CD4-positive, alpha-beta memory T cell (primary cell): ENCODE measurements around the gene FOXL2NB. TPM values are rescaled to one million over a fixed set of nuclear protein-coding genes. Genes with fewer than 3 reads are reported as not detected.

ENCODE experiments used
- CTCF ChIA-PET: fragments of 350-600 bp; sonication (Branson Sonifier 250); formaldehyde crosslinking; loops from one replicate; lab custom pipeline; 2021; ENCODE audit warnings: inconsistent platforms; ENCODE audit not compliant: partially characterized antibody; lab: Charles Lee
- POLR2A ChIA-PET: fragments of 350-600 bp; sonication (Branson Sonifier 250); formaldehyde crosslinking; loops from one replicate; lab custom pipeline; 2021; ENCODE audit not compliant: partially characterized antibody; lab: Charles Lee
- DNase-seq, 5 donors: peaks; one replicate each; pipeline versions ENCODE4 v3.0.0 to v3.0.0-alpha.2; 2020 to 2022; ENCODE audit warnings: mixed read lengths in 1 of 5
- H3K27ac ChIP-seq: one replicate; pipeline ENCODE4 v1.7.0; 2013; ENCODE audit warnings: low read depth, low read length
- H3K27me3 ChIP-seq: 2 replicates; pipeline ENCODE4 v1.7.0; 2013; ENCODE audit warnings: mild to moderate bottlenecking, low read length, moderate library complexity; ENCODE audit not compliant: insufficient read depth
- H3K36me3 ChIP-seq: 2 replicates; pipeline ENCODE4 v1.7.0; 2013; ENCODE audit warnings: mild to moderate bottlenecking, low read length, moderate library complexity; ENCODE audit not compliant: insufficient read depth
- H3K4me1 ChIP-seq: 2 replicates; pipeline ENCODE4 v1.7.0; 2013; ENCODE audit warnings: mild to moderate bottlenecking, low read length, moderate library complexity; ENCODE audit not compliant: insufficient read depth
- H3K4me3 ChIP-seq, 2 donors: one replicate each; pipeline ENCODE4 v1.7.0; 2013; ENCODE audit warnings: low read length in 2 of 2, mild to moderate bottlenecking in 1 of 2
- H3K9me3 ChIP-seq, 2 donors: one replicate each; pipeline ENCODE4 v1.7.0; 2013; ENCODE audit warnings: low read length in 2 of 2, control low read depth in 1 of 2; ENCODE audit not compliant: control insufficient read depth in 1 of 2
- H3K27ac Mint-ChIP-seq, 7 donors: one replicate each; pipeline ENCODE4 v1.8.0; 2020 to 2021; ENCODE audit warnings: mixed read lengths in 7 of 7, mild to moderate bottlenecking in 6 of 7, inconsistent platforms in 3 of 7, moderate library complexity in 3 of 7
- H3K27me3 Mint-ChIP-seq, 2 donors: one replicate each; pipeline ENCODE4 v1.8.0; 2020 to 2021; ENCODE audit warnings: mixed read lengths in 2 of 2
- H3K36me3 Mint-ChIP-seq, 2 donors: one replicate each; pipeline ENCODE4 v1.8.0; 2020 to 2021; ENCODE audit warnings: mixed read lengths in 2 of 2, inconsistent platforms in 1 of 2, mild to moderate bottlenecking in 1 of 2
- H3K4me1 Mint-ChIP-seq, 4 donors: one replicate each; pipeline ENCODE4 v1.8.0; 2020 to 2021; ENCODE audit warnings: mixed read lengths in 4 of 4, mild to moderate bottlenecking in 1 of 4
- H3K4me3 Mint-ChIP-seq, 8 donors: one replicate each; pipeline ENCODE4 v1.8.0; 2020 to 2021; ENCODE audit warnings: mixed read lengths in 8 of 8, mild to moderate bottlenecking in 7 of 8, moderate library complexity in 6 of 8, inconsistent platforms in 3 of 8
- H3K9me3 Mint-ChIP-seq, 8 donors: one replicate each; pipeline ENCODE4 v1.8.0; 2020 to 2021; ENCODE audit warnings: mixed read lengths in 8 of 8, mild to moderate bottlenecking in 5 of 8, inconsistent platforms in 3 of 8, moderate library complexity in 1 of 8
- intact Hi-C: fragments of 100-400 bp; cut with micrococcal nuclease; formaldehyde crosslinking; loops from one replicate; pipeline ENCODE4 v1.15.1; 2023
- polyA plus RNA-seq, 2 donors: library from polyadenylated mRNA; unstranded; fragments of 300-500 nt; fragmentation: Illumina TruSeq; gene quantifications; one replicate each; pipeline ENCODE4 v1.2.3, GENCODE V29; 2021
- total RNA-seq, 2 experiments: library from RNA; stranded (reverse); gene quantifications; one replicate each; pipeline ENCODE4 v1.2.3, GENCODE V29; 2021

The FOXL2NB gene
- total and polyA plus RNA-seq, 4 experiments from 2014 or later, result 0.04 TPM; not detected in 3

- CTCF ChIA-PET, result no interaction called here
- H3K27me3 Mint-ChIP-seq, result peaks cover 28 to 52% of the 10 kb centered on the region in 2 donors
- no peak overlapping the region for H3K27ac ChIP-seq
- no peaks in the 10 kb centered on the region for H3K9me3 ChIP-seq
- intact Hi-C loops, result no loop called here
- peaks cover 13% of the 10 kb centered on the region for H3K27me3 ChIP-seq
- no peaks in the 10 kb centered on the region for H3K36me3 ChIP-seq
- H3K27ac Mint-ChIP-seq, result no peak overlapping the region
- DNase-seq, result no peak
- POLR2A ChIA-PET, result no interaction called here
- peaks cover 0 to 3% of the 10 kb centered on the region in 2 donors for H3K36me3 Mint-ChIP-seq
- H3K4me1 Mint-ChIP-seq, result peaks cover 0 to 16% (median 6%) of the 10 kb centered on the region in 4 donors
- no peak overlapping the region for H3K4me3 Mint-ChIP-seq
- no peak overlapping the region for H3K4me3 ChIP-seq
- peaks cover 0 to 42% (median 31%) of the 10 kb centered on the region in 8 donors for H3K9me3 Mint-ChIP-seq
- H3K4me1 ChIP-seq, result peaks cover 10% of the 10 kb centered on the region
Observed at GRCh38 chr3:138964923-138965322, 17.9 kb downstream of the FOXL2NB start.

- Histone ChIP-seq H3K9me3 (no peaks in the 10 kb centered on the region), H3K27ac (no peak overlapping the region), H3K36me3 (no peaks in the 10 kb centered on the region), H3K4me3 (no peak overlapping the region), H3K4me1 (no peaks in the 10 kb centered on the region), H3K27me3 (no peaks in the 10 kb centered on the region)
- ChIA-PET CTCF (interaction anchor here (1.1 kb wide), 1 partner anchor 49 kb away, joined by 5 read pairs; no protein-coding TSS in a partner anchor), POLR2A (no interaction called here)
- no peak for DNase-seq
- H3K9me3 Mint-ChIP-seq, result peaks cover 0 to 7% (median 2%) of the 10 kb centered on the region in 8 donors
- H3K4me3 Mint-ChIP-seq, result no peak overlapping the region
- intact Hi-C loops, result no loop called here
- H3K27ac Mint-ChIP-seq, result no peak overlapping the region
- peaks cover 21 to 27% of the 10 kb centered on the region in 2 donors for H3K27me3 Mint-ChIP-seq
- no peaks in the 10 kb centered on the region for H3K4me1 Mint-ChIP-seq
- H3K36me3 Mint-ChIP-seq, result no peaks in the 10 kb centered on the region
Observed at GRCh38 chr3:138971766-138972320, 24.8 kb downstream of the FOXL2NB start.

DNA sequence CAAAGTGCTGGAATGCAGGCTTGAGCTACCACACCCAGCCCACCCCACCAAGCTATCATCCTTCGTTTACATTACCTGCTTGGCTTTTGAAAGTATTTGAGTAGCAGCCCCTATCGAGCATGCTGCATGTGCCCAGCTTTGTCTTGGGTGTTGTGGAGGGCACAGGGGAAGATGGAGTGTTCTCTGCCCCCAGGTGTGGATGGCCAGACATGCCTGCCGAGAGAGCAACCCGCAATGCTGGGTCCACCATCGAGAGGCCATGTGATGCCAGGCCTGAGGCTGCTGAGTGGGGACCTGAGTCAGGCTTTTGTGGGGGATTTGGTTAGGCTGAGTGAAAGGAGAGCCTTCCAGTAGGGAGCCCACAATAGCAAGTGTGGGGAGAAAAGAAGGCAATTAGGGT is 25.9 kb downstream of the FOXL2NB start:
- POLR2A ChIA-PET, result no interaction called here
- no peaks in the 10 kb centered on the region for H3K36me3 Mint-ChIP-seq
- CTCF ChIA-PET, result no interaction called here
- no peaks in the 10 kb centered on the region for H3K36me3 ChIP-seq
- no peak overlapping the region for H3K27ac Mint-ChIP-seq
- H3K9me3 ChIP-seq, result no peaks in the 10 kb centered on the region
- no peaks in the 10 kb centered on the region for H3K4me1 ChIP-seq
- H3K27me3 ChIP-seq, result no peaks in the 10 kb centered on the region
- no peak overlapping the region for H3K27ac ChIP-seq
- peaks cover 0 to 4% (median 0%) of the 10 kb centered on the region in 8 donors for H3K9me3 Mint-ChIP-seq
- H3K4me1 Mint-ChIP-seq, result no peaks in the 10 kb centered on the region
- H3K27me3 Mint-ChIP-seq, result peaks cover 21 to 24% of the 10 kb centered on the region in 2 donors
- intact Hi-C loops, result no loop called here
- no peak for DNase-seq
- no peak overlapping the region for H3K4me3 Mint-ChIP-seq
- no peak overlapping the region for H3K4me3 ChIP-seq

DNA sequence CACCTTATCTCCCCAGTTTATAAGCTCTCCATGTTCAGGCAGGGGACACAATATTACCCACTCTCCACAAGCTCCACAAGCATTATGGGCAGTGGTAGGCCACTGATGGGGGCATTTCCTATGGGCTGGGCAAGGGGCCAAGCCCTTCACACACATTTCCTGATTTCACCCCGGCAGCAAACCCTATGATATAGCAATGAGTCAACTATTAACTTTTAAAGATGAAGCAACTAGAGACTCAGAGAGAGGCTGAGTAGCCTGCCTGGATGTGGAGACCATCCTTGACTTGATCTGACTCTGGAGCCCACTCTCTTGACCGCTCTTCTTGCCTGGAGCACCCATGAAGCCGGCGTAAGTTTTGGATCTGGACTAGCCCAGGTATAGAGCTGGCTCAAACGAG is 27.4 kb downstream of the FOXL2NB start:
- Mint-ChIP-seq H3K9me3 (peaks cover 0 to 4% (median 0%) of the 10 kb centered on the region in 8 donors), H3K4me1 (no peaks in the 10 kb centered on the region), H3K36me3 (no peaks in the 10 kb centered on the region), H3K27ac (no peak overlapping the region), H3K4me3 (no peak overlapping the region), H3K27me3 (peaks cover 18 to 21% of the 10 kb centered on the region in 2 donors)
- no peak for DNase-seq
- Histone ChIP-seq H3K27ac (no peak overlapping the region), H3K36me3 (no peaks in the 10 kb centered on the region), H3K9me3 (no peaks in the 10 kb centered on the region), H3K27me3 (no peaks in the 10 kb centered on the region), H3K4me1 (no peaks in the 10 kb centered on the region), H3K4me3 (no peak overlapping the region)
- ChIA-PET POLR2A (no interaction called here), CTCF (no interaction called here)
- intact Hi-C loops, result no loop called here

DNA sequence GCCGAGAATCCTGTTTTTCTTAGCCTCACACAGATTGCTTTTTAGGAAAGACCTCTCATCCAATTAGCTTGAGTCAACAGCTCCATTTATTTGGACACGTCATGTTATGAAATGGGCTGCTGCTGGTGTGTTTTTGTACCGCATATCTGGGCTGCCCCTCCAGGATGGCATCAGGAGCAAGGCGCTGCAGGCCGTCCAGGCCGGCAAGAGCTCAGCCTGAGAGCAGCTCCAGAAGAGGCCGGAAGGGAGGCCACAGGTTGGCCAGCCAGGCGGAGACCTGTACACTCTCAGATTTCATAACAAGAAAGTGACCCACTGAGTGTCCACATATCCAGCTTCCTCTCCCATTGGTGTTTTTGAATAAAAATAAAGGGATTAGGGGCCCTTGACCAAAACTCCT is 28.3 kb downstream of the FOXL2NB start:
- no peak overlapping the region for H3K27ac Mint-ChIP-seq
- H3K4me3 ChIP-seq, result no peak overlapping the region
- H3K27ac ChIP-seq, result no peak overlapping the region
- ChIA-PET CTCF (no interaction called here), POLR2A (no interaction called here)
- H3K27me3 ChIP-seq, result no peaks in the 10 kb centered on the region
- H3K9me3 Mint-ChIP-seq, result peaks cover 0 to 1% (median 0%) of the 10 kb centered on the region in 8 donors
- intact Hi-C loops, result no loop called here
- H3K27me3 Mint-ChIP-seq, result peaks cover 14 to 16% of the 10 kb centered on the region in 2 donors
- no peaks in the 10 kb centered on the region for H3K36me3 ChIP-seq
- H3K4me3 Mint-ChIP-seq, result no peak overlapping the region
- no peaks in the 10 kb centered on the region for H3K9me3 ChIP-seq
- H3K4me1 Mint-ChIP-seq, result no peaks in the 10 kb centered on the region
- no peaks in the 10 kb centered on the region for H3K4me1 ChIP-seq
- no peaks in the 10 kb centered on the region for H3K36me3 Mint-ChIP-seq
- DNase-seq, result no peak

DNA sequence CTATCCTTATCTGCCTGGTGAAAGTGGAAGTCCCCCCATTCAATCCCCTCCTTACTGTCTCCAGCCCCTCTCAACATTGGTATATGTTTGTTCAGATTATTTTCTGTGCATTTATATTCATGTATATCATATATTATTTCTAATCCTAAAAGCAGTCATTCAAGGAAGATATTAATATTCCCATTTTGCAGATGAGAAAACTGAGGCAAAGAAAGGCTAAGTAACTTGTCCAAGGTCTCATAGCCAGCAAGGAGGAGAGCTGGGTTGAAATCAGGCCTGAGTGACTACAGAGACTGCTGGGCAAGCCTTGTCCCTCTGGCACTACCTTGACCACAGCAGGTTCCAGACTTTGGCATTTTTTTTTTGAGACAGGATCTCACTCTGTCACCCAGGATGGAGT is 29.0 kb downstream of the FOXL2NB start:
- Mint-ChIP-seq H3K27me3 (peaks cover 14 to 16% of the 10 kb centered on the region in 2 donors), H3K9me3 (peaks cover 0 to 1% (median 0%) of the 10 kb centered on the region in 8 donors), H3K4me3 (no peak overlapping the region), H3K36me3 (no peaks in the 10 kb centered on the region), H3K4me1 (no peaks in the 10 kb centered on the region), H3K27ac (no peak overlapping the region)
- DNase-seq, result no peak
- ChIA-PET POLR2A (no interaction called here), CTCF (no interaction called here)
- Histone ChIP-seq H3K4me3 (no peak overlapping the region), H3K27ac (no peak overlapping the region), H3K9me3 (no peaks in the 10 kb centered on the region), H3K36me3 (no peaks in the 10 kb centered on the region), H3K4me1 (no peaks in the 10 kb centered on the region), H3K27me3 (no peaks in the 10 kb centered on the region)
- intact Hi-C loops, result no loop called here

- H3K36me3 ChIP-seq, result no peaks in the 10 kb centered on the region
- H3K27ac Mint-ChIP-seq, result no peak overlapping the region
- H3K4me3 ChIP-seq, result no peak overlapping the region
- POLR2A ChIA-PET, result no interaction called here
- no peak overlapping the region for H3K27ac ChIP-seq
- no peak for DNase-seq
- H3K27me3 Mint-ChIP-seq, result peaks cover 3 to 6% of the 10 kb centered on the region in 2 donors
- no peak overlapping the region for H3K4me3 Mint-ChIP-seq
- no peaks in the 10 kb centered on the region for H3K27me3 ChIP-seq
- H3K4me1 ChIP-seq, result no peaks in the 10 kb centered on the region
- H3K4me1 Mint-ChIP-seq, result no peaks in the 10 kb centered on the region
- H3K36me3 Mint-ChIP-seq, result no peaks in the 10 kb centered on the region
- CTCF ChIA-PET, result no interaction called here
- no peaks in the 10 kb centered on the region for H3K9me3 ChIP-seq
- intact Hi-C loops, result no loop called here
- H3K9me3 Mint-ChIP-seq, result no peaks in the 10 kb centered on the region
Observed at GRCh38 chr3:138984816-138985215, 37.8 kb downstream of the FOXL2NB start.
